MG63 (cell line): ENCODE results near the gene CD300H. TPM values are rescaled to one million over a fixed set of nuclear protein-coding genes. Genes with fewer than 3 reads are reported as not detected.

Source experiments
- DNase-seq: peaks from one replicate; pipeline ENCODE4 v3.0.0-alpha.2; 2020
- H3K27me3 ChIP-seq: fragments of 250-450 bp; sonication (Bioruptor Pico); 2 replicates; pipeline ENCODE4 v1.5.1; 2020; ENCODE audit warnings: mild to moderate bottlenecking, moderate library complexity
- H3K36me3 ChIP-seq: fragments of 250-450 bp; sonication (Bioruptor Pico); 2 replicates; pipeline ENCODE4 v1.5.1; 2020; ENCODE audit warnings: mild to moderate bottlenecking, moderate library complexity
- H3K4me3 ChIP-seq: fragments of 250-450 bp; sonication (Bioruptor Pico); 2 replicates; pipeline ENCODE4 v1.5.1; 2020; ENCODE audit warnings: mild to moderate bottlenecking, moderate library complexity
- H3K9me3 ChIP-seq: fragments of 250-450 bp; sonication (Bioruptor Pico); 2 replicates; pipeline ENCODE4 v1.5.1; 2020; ENCODE audit warnings: mild to moderate bottlenecking, moderate library complexity
- total RNA-seq: library from RNA; depleted of rRNA; stranded (reverse); fragments of >200 nt; shearing (Covaris generic); gene quantifications from 2 replicates; pipeline ENCODE4 v1.2.3, GENCODE V29; 2014; ENCODE audit warnings: low replicate concordance

Gene CD300H
- total RNA-seq, 1 experiment from 2014 or later = not detected

- Histone ChIP-seq H3K9me3 (no peaks in the 10 kb centered on the region), H3K36me3 (no peaks in the 10 kb centered on the region), H3K4me3 (no peak overlapping the region), H3K27me3 (no peaks in the 10 kb centered on the region)
- no peak for DNase-seq
Observed at GRCh38 chr17:74543891-74544760, 23.2 kb downstream of the CD300H start.

- H3K9me3 ChIP-seq = no peaks in the 10 kb centered on the region
- no peaks in the 10 kb centered on the region for H3K36me3 ChIP-seq
- H3K27me3 ChIP-seq = no peaks in the 10 kb centered on the region
- no peak for DNase-seq
- H3K4me3 ChIP-seq = no peak overlapping the region
Observed at GRCh38 chr17:74543406-74543805, 23.9 kb downstream of the CD300H start.

- Histone ChIP-seq H3K27me3 (peaks cover 2% of the 10 kb centered on the region), H3K36me3 (no peaks in the 10 kb centered on the region), H3K9me3 (no peaks in the 10 kb centered on the region), H3K4me3 (no peak overlapping the region)
- no peak for DNase-seq
Observed at GRCh38 chr17:74542727-74543383, 24.5 kb downstream of the CD300H start.

- Histone ChIP-seq H3K36me3 (no peaks in the 10 kb centered on the region), H3K9me3 (no peaks in the 10 kb centered on the region), H3K27me3 (peaks cover 8% of the 10 kb centered on the region), H3K4me3 (no peak overlapping the region)
- no peak for DNase-seq
Observed at GRCh38 chr17:74542166-74542565, 25.1 kb downstream of the CD300H start.

GRCh38 chr17:74541176-74542111 is 25.9 kb downstream of the CD300H start:
- no peaks in the 10 kb centered on the region for H3K9me3 ChIP-seq
- H3K36me3 ChIP-seq = no peaks in the 10 kb centered on the region
- DNase-seq = no peak
- H3K27me3 ChIP-seq = peaks cover 15% of the 10 kb centered on the region
- H3K4me3 ChIP-seq = no peak overlapping the region

GRCh38 chr17:74539281-74539820 is 28.0 kb downstream of the CD300H start:
- Histone ChIP-seq H3K4me3 (no peak overlapping the region), H3K9me3 (0 out of 2 replicates have a peak, but pooled peaks cover 3% of the 10 kb centered on the region), H3K36me3 (no peaks in the 10 kb centered on the region), H3K27me3 (peaks cover 26% of the 10 kb centered on the region)
- DNase-seq = no peak

- H3K9me3 ChIP-seq = 0 out of 2 replicates have a peak, but pooled peaks cover 3% of the 10 kb centered on the region
- no peak for DNase-seq
- H3K36me3 ChIP-seq = no peaks in the 10 kb centered on the region
- no peak overlapping the region for H3K4me3 ChIP-seq
- peaks cover 28% of the 10 kb centered on the region for H3K27me3 ChIP-seq
Observed at GRCh38 chr17:74536890-74537289, 30.4 kb downstream of the CD300H start.

- no peak for DNase-seq
Observed at GRCh38 chr17:74532115-74532514, 35.2 kb downstream of the CD300H start.

GRCh38 chr17:74531231-74531761 is 36.0 kb downstream of the CD300H start, which contains the start of gene CD300LB:
CD300LB (minus strand) TSS chr17:74531475; CDS start chr17:74531350, 125 bp downstream.
- H3K4me3 ChIP-seq = no peak within 1 kb of the TSS
- peaks cover 12% of the 10 kb centered on the region for H3K27me3 ChIP-seq
- H3K9me3 ChIP-seq = 0 out of 2 replicates have a peak, but pooled peaks cover 3% of the 10 kb centered on the region
- no peaks in the 10 kb centered on the region for H3K36me3 ChIP-seq
- no peak for DNase-seq

More at GRCh38 chr17:74532115-74532514, 35.2 kb downstream of the CD300H start:
- 0 out of 2 replicates have a peak, but pooled peaks cover 3% of the 10 kb centered on the region for H3K9me3 ChIP-seq
- peaks cover 19% of the 10 kb centered on the region for H3K27me3 ChIP-seq
- H3K36me3 ChIP-seq = no peaks in the 10 kb centered on the region
- no peak overlapping the region for H3K4me3 ChIP-seq

- Histone ChIP-seq H3K4me3 (no peak overlapping the region), H3K9me3 (0 out of 2 replicates have a peak, but pooled peaks cover 3% of the 10 kb centered on the region), H3K36me3 (no peaks in the 10 kb centered on the region), H3K27me3 (peaks cover 8% of the 10 kb centered on the region)
- no peak for DNase-seq
Observed at GRCh38 chr17:74530831-74531150, 36.5 kb downstream of the CD300H start.

- Histone ChIP-seq H3K36me3 (no peaks in the 10 kb centered on the region), H3K9me3 (no peaks in the 10 kb centered on the region), H3K4me3 (no peak overlapping the region), H3K27me3 (0 out of 2 replicates have a peak, but pooled peaks cover 2% of the 10 kb centered on the region)
- DNase-seq = no peak
Observed at GRCh38 chr17:74529243-74529642, 38.1 kb downstream of the CD300H start.

GRCh38 chr17:74528491-74529199 is 38.7 kb downstream of the CD300H start:
- Histone ChIP-seq H3K27me3 (0 out of 2 replicates have a peak, but pooled peaks cover 2% of the 10 kb centered on the region), H3K9me3 (no peaks in the 10 kb centered on the region), H3K36me3 (no peaks in the 10 kb centered on the region), H3K4me3 (no peak overlapping the region)
- no peak for DNase-seq

- Histone ChIP-seq H3K9me3 (no peaks in the 10 kb centered on the region), H3K4me3 (no peak overlapping the region), H3K27me3 (0 out of 2 replicates have a peak, but pooled peaks cover 2% of the 10 kb centered on the region), H3K36me3 (no peaks in the 10 kb centered on the region)
- DNase-seq = no peak
Observed at GRCh38 chr17:74527756-74528155, 39.6 kb downstream of the CD300H start.

GRCh38 chr17:74527081-74527480 is 40.2 kb downstream of the CD300H start:
- no peak for DNase-seq
- Histone ChIP-seq H3K4me3 (no peak overlapping the region), H3K9me3 (no peaks in the 10 kb centered on the region), H3K36me3 (no peaks in the 10 kb centered on the region), H3K27me3 (no peaks in the 10 kb centered on the region)

- H3K9me3 ChIP-seq = no peaks in the 10 kb centered on the region
- H3K27me3 ChIP-seq = no peaks in the 10 kb centered on the region
- no peak for DNase-seq
- no peak overlapping the region for H3K4me3 ChIP-seq
- no peaks in the 10 kb centered on the region for H3K36me3 ChIP-seq
Observed at GRCh38 chr17:74526681-74527080, 40.6 kb downstream of the CD300H start.
